Endothelial cell of umbilical vein (primary cell): ENCODE data around the gene AQP12A. TPM values are rescaled to one million over a fixed set of nuclear protein-coding genes. Genes with fewer than 3 reads are reported as not detected.

Experiments used
- BruUV-seq: library from RNA; stranded (reverse); fragments of 400-500 nt; replicated peaks from 2 replicates; lab custom pipeline; 2021; lab: Mats Ljungman, UMichigan
- CTCF ChIA-PET: fragments of 300-600, 350-600 bp; sonication (Branson Sonifier 250); formaldehyde crosslinking; loops from one replicate; lab custom pipeline; 2021; ENCODE audit warnings: antibody characterized with exemption, inconsistent platforms; lab: Charles Lee
- POLR2A ChIA-PET: fragments of 300-600, 350-600 bp; sonication (Branson Sonifier 250); formaldehyde crosslinking; loops from one replicate; lab custom pipeline; 2021; ENCODE audit warnings: antibody characterized with exemption, inconsistent platforms; lab: Charles Lee
- DNase-seq: peaks from one replicate; pipeline ENCODE4 v3.0.0-alpha.2; 2011; ENCODE audit warnings: low read depth, low spot score
- FAIRE-seq: peaks from 2 replicates; lab custom pipeline; 2011; peaks lifted over from hg19 to GRCh38; lab: Jason Lieb, UNC
- H2AFZ ChIP-seq: 2 replicates; pipeline ENCODE4 v1.6.0; 2012; ENCODE audit warnings: low read depth, low read length, control low read depth, inconsistent platforms
- H3K27ac ChIP-seq: 2 replicates; pipeline ENCODE4 v1.5.1; 2011; ENCODE audit warnings: low read depth, mild to moderate bottlenecking, control low read depth, low read length, moderate library complexity; ENCODE audit not compliant: insufficient read depth
- H3K27me3 ChIP-seq, 2 experiments: 2 replicates each; pipeline versions ENCODE4 v1.6.0 to v1.6.1; 2011; ENCODE audit warnings: low read length in 2 of 2, mixed read lengths in 1 of 2; ENCODE audit not compliant: control insufficient read depth in 2 of 2, insufficient read depth in 2 of 2
- H3K36me3 ChIP-seq, 2 experiments: 2 replicates in 1 of 2; 3 replicates in 1 of 2; pipeline ENCODE4 v1.5.1; 2011; ENCODE audit warnings: low read length in 2 of 2, mild to moderate bottlenecking in 1 of 2, moderate library complexity in 1 of 2; ENCODE audit not compliant: control insufficient read depth in 2 of 2, insufficient read depth in 2 of 2; ENCODE audit errors: extremely low read depth in 1 of 2
- H3K4me1 ChIP-seq: 3 replicates; pipeline ENCODE4 v1.5.1; 2011; ENCODE audit warnings: mild to moderate bottlenecking, low read length; ENCODE audit not compliant: control insufficient read depth, insufficient read depth; ENCODE audit errors: extremely low read depth
- H3K4me2 ChIP-seq: 2 replicates; pipeline ENCODE4 v1.6.1; 2011; ENCODE audit warnings: low read length, control low read depth, mixed read lengths; ENCODE audit not compliant: insufficient read depth
- H3K4me3 ChIP-seq, 3 experiments: fragments of 200-600 bp in 1 of 3; sonication (generic), shearing (Covaris generic) in 1 of 3; replicated peaks in 1 of 3; 2 replicates each; pipeline ENCODE4 v1.5.1; 2011 to 2016; ENCODE audit warnings: control low read depth in 3 of 3, low read length in 3 of 3, mild to moderate bottlenecking in 2 of 3, inconsistent platforms in 1 of 3, low read depth in 1 of 3, moderate library complexity in 1 of 3; ENCODE audit not compliant: insufficient read depth in 1 of 3
- H3K79me2 ChIP-seq: 2 replicates; pipeline ENCODE4 v1.6.0; 2012; ENCODE audit warnings: low read length, inconsistent platforms; ENCODE audit not compliant: control insufficient read depth, insufficient read depth
- H3K9ac ChIP-seq: replicated peaks from 2 replicates; pipeline ENCODE3; 2011; ENCODE audit warnings: low read length, control low read depth; ENCODE audit not compliant: insufficient read depth; ENCODE audit errors: extremely low read depth
- H3K9me1 ChIP-seq: replicated peaks from 3 replicates; pipeline ENCODE4 v1.6.0; 2011; ENCODE audit warnings: mild to moderate bottlenecking, low read length; ENCODE audit not compliant: control insufficient read depth, insufficient read depth; ENCODE audit errors: extremely low read depth
- H3K9me3 ChIP-seq: replicated peaks from 2 replicates; pipeline ENCODE4 v1.5.1; 2012; ENCODE audit warnings: low read length, inconsistent platforms; ENCODE audit not compliant: control insufficient read depth, insufficient read depth
- H4K20me1 ChIP-seq: replicated peaks from 2 replicates; pipeline ENCODE3; 2011; ENCODE audit warnings: mild to moderate bottlenecking, low read length; ENCODE audit not compliant: control insufficient read depth, insufficient read depth; ENCODE audit errors: extremely low read depth
- CTCF ChIP-seq, 2 donors: IDR thresholded peaks; 1 replicate in 1 of 2; 2 replicates in 1 of 2; pipeline ENCODE4 v1.5.1; 2011; ENCODE audit warnings: low read length in 2 of 2, mild to moderate bottlenecking in 2 of 2, moderate library complexity in 2 of 2, control low read depth in 1 of 2, inconsistent platforms in 1 of 2, low read depth in 1 of 2; ENCODE audit not compliant: insufficient read depth in 1 of 2; ENCODE audit errors: extremely low read depth in 1 of 2
- EZH2 ChIP-seq: IDR thresholded peaks from 2 replicates; pipeline ENCODE4 v1.6.1; 2012; ENCODE audit warnings: borderline replicate concordance, low read depth, mild to moderate bottlenecking, moderate library complexity, low read length, inconsistent platforms; ENCODE audit not compliant: severe bottlenecking
- FOS ChIP-seq: IDR thresholded peaks from 2 replicates; pipeline ENCODE4 v1.6.1; 2011; ENCODE audit warnings: mild to moderate bottlenecking, low read length, moderate library complexity, borderline replicate concordance; ENCODE audit not compliant: insufficient read depth
- GATA2 ChIP-seq: IDR thresholded peaks from 2 replicates; pipeline ENCODE4 v1.7.0; 2011; ENCODE audit warnings: low read depth, mild to moderate bottlenecking, moderate library complexity, mixed read lengths, low read length; ENCODE audit not compliant: insufficient read length, insufficient read depth
- JUN ChIP-seq: IDR thresholded peaks from 2 replicates; pipeline ENCODE4 v1.6.1; 2011; ENCODE audit warnings: borderline replicate concordance, low read depth; ENCODE audit not compliant: insufficient read length, insufficient read depth
- MAX ChIP-seq: IDR thresholded peaks from 2 replicates; pipeline ENCODE4 v1.6.1; 2011; ENCODE audit not compliant: insufficient read depth, insufficient read length
- MYC ChIP-seq: IDR thresholded peaks from one replicate; pipeline ENCODE4 v1.6.1; 2011; ENCODE audit warnings: mild to moderate bottlenecking, low read depth, low read length
- POLR2A ChIP-seq: IDR thresholded peaks from 2 replicates; pipeline ENCODE4 v1.6.1; 2012; ENCODE audit warnings: low read depth, mild to moderate bottlenecking, control low read depth, low read length
- POLR2AphosphoS5 ChIP-seq: IDR thresholded peaks from 2 replicates; pipeline ENCODE4 v1.6.1; 2012; ENCODE audit warnings: low read depth, mild to moderate bottlenecking, control low read depth, low read length, moderate library complexity; ENCODE audit not compliant: insufficient read depth
- dilution Hi-C: fragments of 300-500 bp; cut with MboI; formaldehyde crosslinking; loops from one replicate; pipeline ENCODE4 v1.15.0; 2019; ENCODE audit warnings: low sequenced_read_pairs; ENCODE audit not compliant: extremely low pct_ligation_motif_present
- intact Hi-C: fragments of 100-400 bp; cut with micrococcal nuclease; formaldehyde crosslinking; loops from one replicate; pipeline ENCODE4 v1.10.0; 2022
- polyA plus RNA-seq, 4 experiments: library from polyadenylated mRNA; depleted of rRNA in 3 of 4; stranded (reverse) in 3 of 4; unstranded in 1 of 4; fragments of >200 nt; gene quantifications; 2 replicates each; pipeline versions ENCODE4 v1.2.1 to v1.2.3, GENCODE V29; 2011 to 2012; ENCODE audit warnings: missing spikeins in 1 of 4
- total RNA-seq: library from RNA; stranded (reverse); gene quantifications from 2 replicates; pipeline ENCODE4 v1.2.3, GENCODE V29; 2021

Gene AQP12A
- total and polyA plus RNA-seq, 2 donors (not counting 3 experiments of a cell fraction or from before 2014, with no cell fraction given) = not detected

GRCh38 chr2:240727913-240728312 is 36.2 kb downstream of the AQP12A start:
- no peaks in the 10 kb centered on the region for H3K9me1 ChIP-seq
- TF ChIP-seq EZH2 (no peak), POLR2A (no peak), MAX (no peak), FOS (no peak), MYC (no peak), POLR2AphosphoS5 (no peak), GATA2 (no peak), JUN (no peak), CTCF (IDR thresholded peaks at IDR 0.05; ENCODE audit: extremely low read depth in 1 of 2, insufficient read depth in 1 of 2, low read depth in 1 of 2, low read length in 2 of 2) (no peak)
- H3K4me3 ChIP-seq = no peak overlapping the region
- H3K79me2 ChIP-seq = no peaks in the 10 kb centered on the region
- dilution Hi-C loops = no loop called here
- POLR2A ChIA-PET = no interaction called here
- H3K4me1 ChIP-seq = no peaks in the 10 kb centered on the region
- no peaks in the 10 kb centered on the region for H3K36me3 ChIP-seq
- H2AFZ ChIP-seq = no peak overlapping the region
- no TSS peak for BruUV-seq
- H3K4me2 ChIP-seq = no peak overlapping the region
- no peaks in the 10 kb centered on the region for H3K9me3 ChIP-seq
- intact Hi-C loops = no loop called here
- DNase-seq (no peak), FAIRE-seq (no peak)
- no peaks in the 10 kb centered on the region for H3K27me3 ChIP-seq
- CTCF ChIA-PET = no interaction called here
- no peak overlapping the region for H3K27ac ChIP-seq
- H4K20me1 ChIP-seq = no peaks in the 10 kb centered on the region
- H3K9ac ChIP-seq = no peak overlapping the region
